Lung (tissue), 16 donors: ENCODE results near the gene MAP6. TPM values are rescaled to one million over a fixed set of nuclear protein-coding genes. Genes with fewer than 3 reads are reported as not detected.
A peak's percentile ranks its signal among the peaks of the same experiment; 100 is the strongest.

Experiments used
- ATAC-seq: fragments of 200-7000 bp; cut with Tn5 transposase; one replicate; pipeline ENCODE4 v1.9.1; 2020; ENCODE audit warnings: moderate number of reproducible peaks; ENCODE audit not compliant: insufficient read depth, low FRiP score
- DNase-seq, 3 donors: peaks; one replicate each; pipeline ENCODE4 v3.0.0-alpha.2; 2013 to 2017
- H3K27ac ChIP-seq, 2 donors: one replicate each; pipeline ENCODE4 v1.5.1; 2013; ENCODE audit warnings: mild to moderate bottlenecking in 2 of 2, moderate library complexity in 2 of 2, control low read depth in 1 of 2, inconsistent platforms in 1 of 2, low read depth in 1 of 2, low read length in 1 of 2
- H3K27me3 ChIP-seq, 3 donors: one replicate each; pipeline ENCODE4 v1.5.1; 2013; ENCODE audit warnings: low read length in 2 of 3; ENCODE audit not compliant: control insufficient read depth in 3 of 3, insufficient read depth in 3 of 3
- H3K36me3 ChIP-seq, 4 donors: one replicate each; pipeline ENCODE4 v1.5.1; 2013; ENCODE audit warnings: low read length in 4 of 4, mild to moderate bottlenecking in 1 of 4, moderate library complexity in 1 of 4; ENCODE audit not compliant: control insufficient read depth in 4 of 4, insufficient read depth in 4 of 4
- H3K4me1 ChIP-seq, 5 donors: one replicate each; pipeline ENCODE4 v1.5.1; 2013; ENCODE audit warnings: low read length in 5 of 5, mild to moderate bottlenecking in 2 of 5, moderate library complexity in 1 of 5; ENCODE audit not compliant: control insufficient read depth in 5 of 5, insufficient read depth in 5 of 5
- H3K4me3 ChIP-seq: one replicate; pipeline ENCODE4 v1.5.1; 2013; ENCODE audit warnings: mild to moderate bottlenecking, control low read depth, moderate library complexity
- H3K9ac ChIP-seq, 2 donors: one replicate each; pipeline ENCODE4 v1.5.1; 2013; ENCODE audit warnings: low read length in 2 of 2, control low read depth in 1 of 2; ENCODE audit not compliant: insufficient read depth in 1 of 2
- H3K9me3 ChIP-seq, 4 donors: one replicate each; pipeline ENCODE4 v1.5.1; 2013; ENCODE audit warnings: low read length in 3 of 4, mild to moderate bottlenecking in 1 of 4, moderate library complexity in 1 of 4; ENCODE audit not compliant: control insufficient read depth in 4 of 4, insufficient read depth in 3 of 4
- WGBS, 2 donors: extraction: QIAGEN DNeasy Blood & Tissue Kit; methylation state at CpG; one replicate each; pipeline ENCODE4 v1.1.7; 2013; 5-methylcytosine and 5-hydroxymethylcytosine counted together
- long read RNA-seq, 5 donors: transcript quantifications; one replicate each; lab custom pipeline, GENCODE V29; 2026
- polyA plus RNA-seq, 2 donors: library from polyadenylated mRNA; stranded (reverse); fragments of 200-250 nt; gene quantifications; one replicate each; pipeline ENCODE4 v1.2.1, GENCODE V29; 2013
- total RNA-seq, 2 donors: library from RNA; depleted of rRNA in 1 of 2; stranded (reverse); fragments of >200 nt in 1 of 2; gene quantifications; one replicate each; pipeline ENCODE4 v1.2.1, GENCODE V29; 2014 to 2021
- TF ChIP-seq, protein P1 (sequence below): IDR thresholded peaks from 2 replicates; pipeline ENCODE4 v1.5.1; 2012; ENCODE audit warnings: mild to moderate bottlenecking; ENCODE audit errors: control extremely low read depth, extremely low read depth
- donor health status: control.
- donor health status: control.
- donor health status: Bipolar disorder and iron deficiency.
- donor health status: healthy.
- donor health status: DM: yes; HTN: yes; CAD: no.

Gene MAP6
- total RNA-seq (10 to 100 TPM in 1 of 2 donors, 1 to 10 TPM in 1; 8.1 to 17.8 TPM), polyA plus RNA-seq (1 to 10 TPM; 5.8 to 6.4 TPM)
- long read RNA-seq, donor 1, full-length matches to known transcripts, result 5 of 5 reads
- long read RNA-seq, donor 1, partial matches to known transcripts, result 0 of 5 reads
- long read RNA-seq, donor 1, other reads (novel, unspliced or antisense), result 0 of 5 reads
- long read RNA-seq, donor 2, result 0 reads
- long read RNA-seq, donor 3, partial matches to known transcripts, result 0 of 2 reads
- long read RNA-seq, donor 3, other reads (novel, unspliced or antisense), result 0 of 2 reads
- long read RNA-seq, donor 4, partial matches to known transcripts, result 0 of 1 reads
- long read RNA-seq, donor 4, other reads (novel, unspliced or antisense), result 0 of 1 reads
- long read RNA-seq, donor 5, full-length matches to known transcripts, result 3 of 3 reads
- long read RNA-seq, donor 5, partial matches to known transcripts, result 0 of 3 reads
- long read RNA-seq, donor 5, other reads (novel, unspliced or antisense), result 0 of 3 reads

DNA sequence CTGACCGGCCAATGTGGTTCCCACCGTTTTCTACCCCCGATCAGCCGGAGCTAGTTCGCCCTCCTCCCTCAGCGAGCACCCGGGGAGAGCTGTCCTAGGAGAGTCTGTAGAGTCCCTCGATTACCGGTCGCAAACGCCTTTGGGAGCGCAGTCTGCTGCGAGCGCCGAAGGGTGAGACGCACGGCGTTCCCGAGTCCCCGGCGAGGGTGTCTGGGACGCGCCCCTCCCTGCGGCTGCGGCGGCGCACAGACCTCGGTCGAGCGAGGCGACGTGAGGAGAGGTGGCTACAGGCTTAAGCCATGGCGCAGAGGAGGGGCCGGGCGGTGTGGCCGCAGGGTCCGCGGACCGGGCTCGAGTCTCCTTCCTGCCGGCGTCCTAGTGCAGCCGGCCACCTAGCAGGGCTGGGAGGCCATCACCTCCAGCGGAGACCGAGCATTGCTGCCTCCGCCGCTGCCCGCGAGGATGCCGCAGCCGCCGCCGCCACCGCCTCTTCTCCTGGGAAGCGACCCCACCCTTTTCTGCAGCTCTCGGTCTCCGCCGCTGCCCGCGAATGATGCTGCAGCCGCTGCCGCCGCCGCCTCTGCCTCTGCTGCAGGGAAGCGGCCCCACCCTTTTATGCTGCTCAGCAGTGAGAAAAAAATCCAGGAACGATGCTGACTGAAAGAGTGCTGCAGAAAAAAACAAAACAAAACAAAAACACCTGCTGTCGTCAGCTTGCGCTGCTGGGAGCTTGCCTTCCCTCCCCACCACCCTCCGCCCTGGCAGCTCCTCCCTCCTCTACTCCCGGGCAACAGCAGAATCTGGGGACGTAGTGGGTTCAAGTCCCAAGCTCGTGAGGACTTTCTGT lies at the start of gene MAP6:
Gene MAP6, minus strand, starts transcription at position 588 of the 847 bp plus-strand sequence. CDS start 669 bp downstream, outside the sequence.
- WGBS, 2 donors, result 2% methylated on average over 69 to 72 of the region's 72 CpGs
- Histone ChIP-seq H3K27ac (no peak within 1 kb of the TSS), H3K27me3 (peaks cover 0 to 52% (median 33%) of the 10 kb centered on the region in 3 donors), H3K36me3 (no peaks in the 10 kb centered on the region), H3K9ac (no peak within 1 kb of the TSS), H3K9me3 (no peaks in the 10 kb centered on the region), H3K4me3 (peak within 1 kb of the TSS; percentile 26), H3K4me1 (peaks cover 0 to 16% (median 3%) of the 10 kb centered on the region in 5 donors)
- peak; percentile 26 to 38 (median 31) for DNase-seq
- ATAC-seq, result peak; percentile 10
- TF ChIP-seq, protein P1, sequence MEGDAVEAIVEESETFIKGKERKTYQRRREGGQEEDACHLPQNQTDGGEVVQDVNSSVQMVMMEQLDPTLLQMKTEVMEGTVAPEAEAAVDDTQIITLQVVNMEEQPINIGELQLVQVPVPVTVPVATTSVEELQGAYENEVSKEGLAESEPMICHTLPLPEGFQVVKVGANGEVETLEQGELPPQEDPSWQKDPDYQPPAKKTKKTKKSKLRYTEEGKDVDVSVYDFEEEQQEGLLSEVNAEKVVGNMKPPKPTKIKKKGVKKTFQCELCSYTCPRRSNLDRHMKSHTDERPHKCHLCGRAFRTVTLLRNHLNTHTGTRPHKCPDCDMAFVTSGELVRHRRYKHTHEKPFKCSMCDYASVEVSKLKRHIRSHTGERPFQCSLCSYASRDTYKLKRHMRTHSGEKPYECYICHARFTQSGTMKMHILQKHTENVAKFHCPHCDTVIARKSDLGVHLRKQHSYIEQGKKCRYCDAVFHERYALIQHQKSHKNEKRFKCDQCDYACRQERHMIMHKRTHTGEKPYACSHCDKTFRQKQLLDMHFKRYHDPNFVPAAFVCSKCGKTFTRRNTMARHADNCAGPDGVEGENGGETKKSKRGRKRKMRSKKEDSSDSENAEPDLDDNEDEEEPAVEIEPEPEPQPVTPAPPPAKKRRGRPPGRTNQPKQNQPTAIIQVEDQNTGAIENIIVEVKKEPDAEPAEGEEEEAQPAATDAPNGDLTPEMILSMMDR, result no peak

DNA sequence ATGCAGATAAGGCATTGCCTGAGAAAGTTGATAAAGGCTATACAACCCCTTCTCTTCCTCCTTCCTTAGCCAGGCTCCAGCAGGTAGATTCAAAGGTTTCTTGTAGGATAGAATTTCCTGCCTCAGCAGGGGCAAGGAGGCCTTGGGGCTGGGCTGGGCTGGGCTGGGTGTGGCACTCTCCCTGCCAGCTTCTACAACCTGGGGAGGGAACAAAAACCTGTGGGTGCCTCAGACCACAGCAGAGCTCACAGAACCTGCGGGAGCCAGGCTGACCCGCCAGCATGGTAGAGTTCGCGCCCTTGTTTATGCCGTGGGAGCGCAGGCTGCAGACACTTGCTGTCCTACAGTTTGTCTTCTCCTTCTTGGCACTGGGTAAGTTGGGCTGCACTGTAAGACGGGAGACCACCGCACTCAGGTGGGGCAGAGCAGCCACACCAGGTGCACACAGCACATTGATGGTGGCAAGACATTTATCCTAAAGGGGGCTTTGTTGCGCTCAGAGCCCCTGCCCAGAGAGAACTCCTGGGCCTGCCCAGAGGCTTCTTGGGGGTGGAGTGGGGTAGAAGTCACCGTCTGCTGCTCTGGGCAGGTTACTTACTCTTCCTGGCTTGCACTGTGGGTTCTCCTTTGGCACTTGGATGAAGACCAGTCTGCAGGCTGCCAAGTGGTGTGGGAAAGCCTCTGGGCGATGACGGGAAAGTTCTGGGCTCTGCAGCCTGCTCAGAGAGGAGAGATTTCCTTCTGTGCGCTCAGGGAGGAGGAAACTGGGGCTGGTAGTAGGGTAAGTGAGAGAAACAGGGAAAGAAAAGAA lies 49.0 kb upstream of the MAP6 start, which contains the start of gene MOGAT2:
Gene MOGAT2, plus strand, starts transcription at position 231 of the 811 bp plus-strand sequence. Its CDS starts 51 bp downstream, at position 282.
- Histone ChIP-seq H3K9me3 (no peaks in the 10 kb centered on the region), H3K4me3 (no peak within 1 kb of the TSS)

DNA sequence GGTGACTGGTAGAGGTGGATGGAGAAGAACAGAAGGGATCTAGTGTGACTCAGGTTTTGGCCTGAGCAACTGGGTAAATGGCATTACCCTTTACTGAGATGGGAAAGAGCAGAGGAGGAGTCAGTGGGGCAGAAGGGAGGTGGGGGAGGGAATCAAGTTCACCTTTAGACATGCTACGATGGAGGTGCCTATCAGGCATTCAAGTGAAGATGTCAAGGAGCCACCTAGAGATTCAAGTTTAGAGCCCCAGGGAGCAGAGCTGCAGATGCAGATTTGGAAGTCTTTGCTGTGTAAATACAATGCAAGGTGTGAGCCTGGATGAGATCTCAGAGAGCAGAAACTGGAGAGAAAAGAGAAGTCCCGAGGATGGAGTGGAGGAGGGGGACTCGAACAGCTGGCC lies 47.8 kb upstream of the MAP6 start:
- 78 to 85% methylated on average over 3 of the region's 3 CpGs for WGBS, 2 donors
- DNase-seq, result no peak
- no peak overlapping the region for H3K27ac ChIP-seq

More for the DNA sequence above, 49.0 kb upstream of the MAP6 start, which contains the start of gene MOGAT2:
- Histone ChIP-seq H3K36me3 (no peaks in the 10 kb centered on the region), H3K4me1 (no peaks in the 10 kb centered on the region), H3K9ac (no peak within 1 kb of the TSS), H3K27ac (no peak within 1 kb of the TSS), H3K27me3 (no peaks in the 10 kb centered on the region)
- DNase-seq (no peak), ATAC-seq (no peak)
- TF ChIP-seq, protein P1, result no peak
- WGBS, 2 donors, result 82 to 93% methylated on average over 13 of the region's 13 CpGs

More for the DNA sequence above, 47.8 kb upstream of the MAP6 start:
- Histone ChIP-seq H3K27me3 (no peaks in the 10 kb centered on the region), H3K4me1 (no peaks in the 10 kb centered on the region), H3K36me3 (no peaks in the 10 kb centered on the region), H3K4me3 (no peak overlapping the region), H3K9me3 (no peaks in the 10 kb centered on the region), H3K9ac (no peak overlapping the region)
- TF ChIP-seq, protein P1, result no peak
- ATAC-seq, result no peak
